Measurements from ENCODE around the gene MCTP1.
"Not testable (repeated sequence)": the region's sequence is repeated elsewhere in the genome, so short reads cannot be mapped to it uniquely, and the experiment has no call there.

The MCTP1 gene

GRCh38 chr5:95252801-95253200 lies 32.1 kb downstream of the MCTP1 start:
- DNase-seq (ENCODE audit: low read depth): no peak

GRCh38 chr5:95251185-95251584 lies 33.7 kb downstream of the MCTP1 start:
- DNase-seq (ENCODE audit: low read depth): no peak

GRCh38 chr5:95244479-95244878 lies 40.4 kb downstream of the MCTP1 start:
- DNase-seq (ENCODE audit: low read depth): no peak

GRCh38 chr5:95241635-95242034 lies 43.3 kb downstream of the MCTP1 start:
- no peak for DNase-seq (ENCODE audit: low read depth)

- no peak for DNase-seq (ENCODE audit: low read depth)
These were observed 43.7 kb downstream of the MCTP1 start for GRCh38 chr5:95241161-95241560.

- no peak for DNase-seq (ENCODE audit: low read depth)
These were observed 46.2 kb downstream of the MCTP1 start for GRCh38 chr5:95238560-95239325.

GRCh38 chr5:95237324-95237723 lies 47.6 kb downstream of the MCTP1 start:
- no peak for DNase-seq (ENCODE audit: low read depth)

GRCh38 chr5:95235439-95235982 lies 49.4 kb downstream of the MCTP1 start:
- DNase-seq (ENCODE audit: low read depth): no peak

- no peak for DNase-seq (ENCODE audit: low read depth)
These were observed 55.2 kb downstream of the MCTP1 start for GRCh38 chr5:95229646-95230045.

GRCh38 chr5:95224701-95225459 lies 60.0 kb downstream of the MCTP1 start:
- no peak for DNase-seq (ENCODE audit: low read depth)

- no peak for DNase-seq (ENCODE audit: low read depth)
These were observed 61.2 kb downstream of the MCTP1 start for GRCh38 chr5:95223566-95224258.

GRCh38 chr5:95222836-95223235 lies 62.1 kb downstream of the MCTP1 start:
- no peak for DNase-seq (ENCODE audit: low read depth)

- DNase-seq (ENCODE audit: low read depth): no peak
These were observed 63.7 kb downstream of the MCTP1 start for GRCh38 chr5:95221234-95221633.

GRCh38 chr5:95220381-95220780 lies 64.5 kb downstream of the MCTP1 start:
- DNase-seq (ENCODE audit: low read depth): no peak

- no peak for DNase-seq (ENCODE audit: low read depth)
These were observed 65.5 kb downstream of the MCTP1 start for GRCh38 chr5:95219411-95219810.

GRCh38 chr5:95217881-95218280 lies 67.0 kb downstream of the MCTP1 start:
- DNase-seq (ENCODE audit: low read depth): no peak

GRCh38 chr5:95217351-95217750 lies 67.5 kb downstream of the MCTP1 start:
- DNase-seq (ENCODE audit: low read depth): no peak

GRCh38 chr5:95216136-95216955 lies 68.5 kb downstream of the MCTP1 start:
- no peak for DNase-seq (ENCODE audit: low read depth)

- not testable (repeated sequence) for DNase-seq (ENCODE audit: low read depth)
These were observed 77.1 kb downstream of the MCTP1 start for GRCh38 chr5:95207811-95208210.

- DNase-seq (ENCODE audit: low read depth): no peak
These were observed 90.0 kb downstream of the MCTP1 start for GRCh38 chr5:95194856-95195255.

GRCh38 chr5:95191330-95191729 lies 93.6 kb downstream of the MCTP1 start:
- no peak for DNase-seq (ENCODE audit: low read depth)

GRCh38 chr5:95184924-95185323 lies 100.0 kb downstream of the MCTP1 start:
- DNase-seq (ENCODE audit: low read depth): no peak
